Body of pancreas (tissue), 4 donors: ENCODE measurements around the gene GPR65. TPM values are rescaled to one million over a fixed set of nuclear protein-coding genes. Genes with fewer than 3 reads are reported as not detected.

Source experiments
- ATAC-seq: fragments of 150-250 bp; one replicate; pipeline ENCODE4 v1.9.1; 2016
- DNase-seq, 4 donors: peaks; one replicate each; pipeline ENCODE4 v3.0.0-alpha.2; 2019
- H3K27ac ChIP-seq, 4 donors: fragments of 200-600 bp; sonication (generic); 1 replicate in 3 of 4; 2 replicates in 1 of 4; pipeline versions ENCODE4 v1.5.1 to v1.6.1; 2016 to 2019; ENCODE audit warnings: mild to moderate bottlenecking in 1 of 4, mixed read lengths in 1 of 4, moderate library complexity in 1 of 4
- H3K27me3 ChIP-seq, 2 donors: fragments of 200-600 bp; sonication (generic); one replicate each; pipeline ENCODE4 v1.6.0; 2016; ENCODE audit warnings: mild to moderate bottlenecking in 1 of 2
- H3K36me3 ChIP-seq, 2 donors: fragments of 200-600 bp; sonication (generic); replicated peaks in 1 of 2; 2 replicates each; pipeline ENCODE4 v1.5.1; 2016; ENCODE audit warnings: low read depth in 2 of 2; ENCODE audit not compliant: insufficient read depth in 1 of 2
- H3K4me1 ChIP-seq: fragments of 200-600 bp; sonication (generic); one replicate; pipeline ENCODE4 v1.6.0; 2016
- H3K4me3 ChIP-seq, 2 donors: fragments of 200-600 bp; sonication (generic); 1 replicate in 1 of 2; 2 replicates in 1 of 2; pipeline ENCODE4 v1.5.1; 2016 to 2019
- H3K9me3 ChIP-seq, 3 donors: fragments of 200-600 bp; sonication (generic); 1 replicate in 2 of 3; 2 replicates in 1 of 3; pipeline ENCODE4 v1.5.1; 2016
- POLR2A ChIP-seq, 3 donors: fragments of 450-650 bp; IDR thresholded peaks; one replicate each; pipeline ENCODE4 v1.6.1; 2016; ENCODE audit warnings: antibody characterized with exemption in 3 of 3, mild to moderate bottlenecking in 2 of 3
- WGBS, 2 donors: methylation state at CpG; one replicate each; pipeline ENCODE4 v1.1.5; 2017; 5-methylcytosine and 5-hydroxymethylcytosine counted together
- intact Hi-C: fragments of 100-400 bp; cut with DNase I; formaldehyde crosslinking; loops from one replicate; pipeline ENCODE4 v1.15.1; 2023
- total RNA-seq, 2 donors: library from RNA; depleted of rRNA; stranded (reverse); fragments of >200 nt; gene quantifications; one replicate each; pipeline ENCODE4 v1.1.0, GENCODE V29; 2016
- TF ChIP-seq, protein P1 (sequence below), 7 experiments: fragments of 450-650 bp in 4 of 7; fragments of 200-600 bp in 3 of 7; sonication (generic) in 3 of 7; IDR thresholded peaks; one replicate each; pipeline ENCODE4 v1.5.1; 2016 to 2019; ENCODE audit warnings: antibody characterized with exemption in 7 of 7

The GPR65 gene
- total RNA-seq, 2 donors from 2014 or later: 1.3 TPM; not detected in 1

DNA sequence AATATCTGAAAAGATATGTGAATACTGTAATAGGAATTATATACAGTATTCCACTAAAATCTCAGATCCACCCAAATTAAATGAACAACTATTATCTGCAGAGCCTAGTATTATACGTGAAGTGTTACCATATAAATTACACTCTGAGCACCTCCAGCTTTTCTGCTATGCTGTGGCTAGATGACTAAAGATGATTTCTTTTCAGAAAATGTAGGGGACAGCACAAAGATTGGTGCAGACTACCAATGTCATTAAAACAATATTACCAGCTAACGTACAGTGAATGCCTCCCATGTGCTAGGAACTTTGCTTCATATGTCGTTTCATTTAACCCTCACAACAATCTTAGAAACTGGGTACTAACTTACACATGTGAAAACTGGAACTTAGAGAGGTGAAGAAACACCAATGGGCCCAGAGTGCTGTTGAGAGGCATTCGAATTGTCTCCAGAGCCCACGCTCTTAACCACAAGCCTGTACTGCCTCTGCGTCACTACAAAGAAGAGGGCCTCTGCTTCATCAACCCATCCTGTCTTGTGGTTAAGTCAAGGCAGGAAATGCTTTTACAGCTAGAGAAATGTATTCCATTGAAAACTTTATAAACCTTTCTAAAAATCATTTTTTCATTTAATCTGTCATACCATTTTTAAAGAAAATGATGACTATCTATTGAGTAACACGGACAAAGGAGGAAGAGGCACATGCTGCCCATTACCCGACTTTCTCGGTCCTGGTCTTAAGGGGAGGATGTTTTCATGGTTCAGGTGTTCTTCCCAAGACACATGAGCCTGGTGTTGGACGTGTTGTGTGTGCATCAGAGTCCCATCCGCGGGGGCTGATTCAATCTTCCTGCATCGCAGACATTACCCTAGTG lies 1.3 kb downstream of the GPR65 start:
- DNase-seq (peak in 1 of 4 donors; percentile 65), ATAC-seq (no peak)
- peak overlapping the region in 1 of 4 donors; percentile 60 for H3K27ac ChIP-seq
- H3K36me3 ChIP-seq: no peaks in the 10 kb centered on the region
- intact Hi-C loops: no loop called here
- 77 to 85% methylated on average over 13 of the region's 13 CpGs for WGBS, 2 donors
- TF ChIP-seq, protein P1, sequence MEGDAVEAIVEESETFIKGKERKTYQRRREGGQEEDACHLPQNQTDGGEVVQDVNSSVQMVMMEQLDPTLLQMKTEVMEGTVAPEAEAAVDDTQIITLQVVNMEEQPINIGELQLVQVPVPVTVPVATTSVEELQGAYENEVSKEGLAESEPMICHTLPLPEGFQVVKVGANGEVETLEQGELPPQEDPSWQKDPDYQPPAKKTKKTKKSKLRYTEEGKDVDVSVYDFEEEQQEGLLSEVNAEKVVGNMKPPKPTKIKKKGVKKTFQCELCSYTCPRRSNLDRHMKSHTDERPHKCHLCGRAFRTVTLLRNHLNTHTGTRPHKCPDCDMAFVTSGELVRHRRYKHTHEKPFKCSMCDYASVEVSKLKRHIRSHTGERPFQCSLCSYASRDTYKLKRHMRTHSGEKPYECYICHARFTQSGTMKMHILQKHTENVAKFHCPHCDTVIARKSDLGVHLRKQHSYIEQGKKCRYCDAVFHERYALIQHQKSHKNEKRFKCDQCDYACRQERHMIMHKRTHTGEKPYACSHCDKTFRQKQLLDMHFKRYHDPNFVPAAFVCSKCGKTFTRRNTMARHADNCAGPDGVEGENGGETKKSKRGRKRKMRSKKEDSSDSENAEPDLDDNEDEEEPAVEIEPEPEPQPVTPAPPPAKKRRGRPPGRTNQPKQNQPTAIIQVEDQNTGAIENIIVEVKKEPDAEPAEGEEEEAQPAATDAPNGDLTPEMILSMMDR (IDR thresholded peaks at IDR 0.05): no peak
- peak in 1 of 3 donors; percentile 28 for TF ChIP-seq POLR2A (IDR thresholded peaks at IDR 0.05)
- no peaks in the 10 kb centered on the region for H3K4me1 ChIP-seq
- no peaks in the 10 kb centered on the region for H3K27me3 ChIP-seq
- no peak overlapping the region for H3K4me3 ChIP-seq
- no peaks in the 10 kb centered on the region for H3K9me3 ChIP-seq

DNA sequence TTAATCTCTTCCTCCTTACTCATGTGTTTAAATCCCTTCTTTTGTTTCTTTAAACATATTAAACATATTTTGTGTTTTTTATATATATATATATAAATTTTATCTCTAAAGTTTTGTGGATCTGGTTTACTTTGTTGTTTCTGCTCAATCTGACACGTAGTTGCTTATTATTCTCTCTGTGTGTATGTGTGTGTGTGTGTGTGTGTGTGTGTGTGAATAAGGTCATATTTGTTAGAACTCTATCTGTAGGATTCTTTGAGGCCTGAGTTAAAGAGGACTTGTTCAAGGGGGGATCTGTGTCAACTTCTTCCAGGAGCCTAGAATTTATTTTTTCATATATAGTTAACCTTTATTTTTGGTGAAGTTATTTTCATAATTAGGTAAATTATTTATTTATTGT lies 2.7 kb downstream of the GPR65 start:
- Histone ChIP-seq H3K4me3 (no peak overlapping the region), H3K36me3 (no peaks in the 10 kb centered on the region), H3K27ac (no peak overlapping the region), H3K9me3 (no peaks in the 10 kb centered on the region), H3K27me3 (no peaks in the 10 kb centered on the region), H3K4me1 (no peaks in the 10 kb centered on the region)
- TF ChIP-seq, protein P1 (IDR thresholded peaks at IDR 0.05): no peak
- TF ChIP-seq POLR2A (IDR thresholded peaks at IDR 0.05): no peak
- intact Hi-C loops: no loop called here
- ATAC-seq (no peak), DNase-seq (no peak)
- 28 to 37% methylated on average over 1 of the region's 1 CpG for WGBS, 2 donors

DNA sequence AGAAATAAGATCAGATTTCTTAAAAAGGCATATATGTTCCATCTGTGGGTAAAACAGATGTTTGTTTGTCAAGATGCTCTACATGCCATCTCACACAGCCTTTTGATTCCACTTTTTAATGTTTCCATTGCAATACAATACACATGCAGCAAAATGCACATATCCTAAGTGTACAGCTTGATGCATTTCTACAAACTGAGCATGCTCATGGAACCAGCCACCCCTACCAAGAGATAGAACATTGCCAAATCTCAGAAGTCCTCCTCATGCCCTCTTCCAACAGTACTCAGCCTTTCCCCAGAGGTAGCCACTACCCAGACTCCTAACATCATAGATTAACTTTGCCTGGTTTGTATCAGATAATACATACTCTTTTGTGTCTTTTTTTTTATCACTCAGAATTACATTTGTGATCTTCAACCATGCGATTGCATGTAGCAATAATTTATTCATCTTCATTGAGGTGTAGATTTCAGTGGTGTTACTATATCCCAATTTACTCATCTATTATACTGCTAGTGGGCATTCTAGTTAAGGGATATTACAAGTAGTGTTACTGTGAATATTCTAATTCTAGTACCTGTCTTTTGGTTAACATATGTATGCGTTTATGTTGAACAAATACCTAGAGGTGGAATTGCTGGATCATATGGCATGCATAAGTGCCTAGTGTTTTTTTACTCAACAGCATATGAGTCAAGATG lies 3.3 kb downstream of the GPR65 start:
- DNase-seq: no peak
- WGBS, 2 donors: 92 to 98% methylated on average over 2 of the region's 2 CpGs
- Histone ChIP-seq H3K4me3 (no peak overlapping the region), H3K36me3 (no peaks in the 10 kb centered on the region), H3K9me3 (no peaks in the 10 kb centered on the region), H3K27me3 (no peaks in the 10 kb centered on the region), H3K27ac (no peak overlapping the region), H3K4me1 (no peaks in the 10 kb centered on the region)
- TF ChIP-seq, protein P1 (IDR thresholded peaks at IDR 0.05): no peak
- TF ChIP-seq POLR2A (IDR thresholded peaks at IDR 0.05): no peak
- ATAC-seq: no peak
- intact Hi-C loops: no loop called here

DNA sequence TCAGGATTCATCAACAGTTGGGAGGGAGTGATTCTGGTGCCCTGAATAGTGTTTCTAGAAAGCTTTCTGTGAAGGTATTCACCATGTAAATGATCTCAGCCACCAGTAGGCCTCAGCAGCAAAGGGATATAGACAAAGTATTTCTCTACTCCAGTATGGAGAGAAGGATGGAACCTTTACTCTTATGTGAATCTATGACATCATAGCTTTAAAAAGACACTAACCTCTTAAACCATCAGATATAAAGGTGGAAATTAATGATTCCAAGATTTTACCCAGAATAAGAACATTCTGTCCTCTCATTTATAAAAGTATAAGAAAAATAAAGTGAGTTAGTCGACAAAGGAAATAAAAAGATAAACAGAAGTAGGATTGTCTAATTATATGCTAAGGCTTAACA lies 4.6 kb downstream of the GPR65 start:
- 82 to 91% methylated on average over 1 of the region's 1 CpG for WGBS, 2 donors
- H3K9me3 ChIP-seq: no peaks in the 10 kb centered on the region
- ATAC-seq (no peak), DNase-seq (no peak)
- intact Hi-C loops: no loop called here
- H3K27ac ChIP-seq: no peak overlapping the region
- no peaks in the 10 kb centered on the region for H3K36me3 ChIP-seq
- H3K4me1 ChIP-seq: no peaks in the 10 kb centered on the region
- no peak for TF ChIP-seq POLR2A (IDR thresholded peaks at IDR 0.05)
- TF ChIP-seq, protein P1 (IDR thresholded peaks at IDR 0.05): no peak
- H3K4me3 ChIP-seq: no peak overlapping the region
- H3K27me3 ChIP-seq: no peaks in the 10 kb centered on the region
